Neuronal stem cell (in vitro differentiated cells): ENCODE measurements around the gene PSPN.
A peak's percentile ranks its signal among the peaks of the same experiment; 100 is the strongest.
"Not testable (repeated sequence)": the region's sequence is repeated elsewhere in the genome, so short reads cannot be mapped to it uniquely, and the experiment has no call there.

ENCODE experiments used
- DNase-seq: peaks from one replicate; pipeline ENCODE4 v3.0.0-alpha.2; 2013; ENCODE audit warnings: low spot score
- H2AFZ ChIP-seq: one replicate; pipeline ENCODE4 v1.6.1; 2013; ENCODE audit warnings: mild to moderate bottlenecking, low read length, inconsistent platforms
- H2AK5ac ChIP-seq: 2 replicates; pipeline ENCODE4 v1.6.1; 2013; ENCODE audit warnings: low read depth, mild to moderate bottlenecking, inconsistent platforms, low read length, moderate library complexity, mixed read lengths
- H2BK120ac ChIP-seq: 2 replicates; pipeline ENCODE4 v1.6.1; 2013; ENCODE audit warnings: low read depth, mild to moderate bottlenecking, inconsistent platforms, low read length, moderate library complexity, mixed read lengths
- H2BK12ac ChIP-seq: one replicate; pipeline ENCODE4 v1.6.1; 2013; ENCODE audit warnings: low read length, inconsistent platforms
- H2BK15ac ChIP-seq: 2 replicates; pipeline ENCODE4 v1.6.1; 2013; ENCODE audit warnings: mild to moderate bottlenecking, low read length, inconsistent platforms, mixed read lengths
- H2BK5ac ChIP-seq: one replicate; pipeline ENCODE4 v1.6.1; 2013; ENCODE audit warnings: inconsistent platforms, mild to moderate bottlenecking, low read length, moderate library complexity
- H3K14ac ChIP-seq: one replicate; pipeline ENCODE4 v1.6.1; 2013; ENCODE audit warnings: low read length, inconsistent platforms
- H3K18ac ChIP-seq: 2 replicates; pipeline ENCODE4 v1.6.1; 2013; ENCODE audit warnings: low read length, inconsistent platforms
- H3K23ac ChIP-seq: 2 replicates; pipeline ENCODE4 v1.6.1; 2013; ENCODE audit warnings: low read depth, mild to moderate bottlenecking, mixed read lengths, low read length, inconsistent platforms; ENCODE audit not compliant: poor library complexity
- H3K27ac ChIP-seq: replicated peaks from 3 replicates; pipeline ENCODE4 v1.5.1; 2013; ENCODE audit warnings: low read length, inconsistent platforms
- H3K27me3 ChIP-seq, 3 experiments: 2 replicates each; pipeline ENCODE4 v1.6.1; 2013; ENCODE audit warnings: low read length in 3 of 3, mild to moderate bottlenecking in 2 of 3, inconsistent platforms in 1 of 3, low read depth in 1 of 3, mixed read lengths in 1 of 3, moderate library complexity in 1 of 3; ENCODE audit not compliant: control insufficient read depth in 3 of 3, insufficient read depth in 3 of 3
- H3K36me3 ChIP-seq, 2 donors: replicated peaks in 1 of 2; 2 replicates each; pipeline ENCODE4 v1.6.1; 2013; ENCODE audit warnings: low read length in 2 of 2; ENCODE audit not compliant: control insufficient read depth in 2 of 2, insufficient read depth in 2 of 2
- H3K4ac ChIP-seq: 2 replicates; pipeline ENCODE4 v1.6.1; 2013; ENCODE audit warnings: inconsistent platforms, mild to moderate bottlenecking, low read length, moderate library complexity
- H3K4me1 ChIP-seq, 2 donors: 1 replicate in 1 of 2; 2 replicates in 1 of 2; pipeline ENCODE4 v1.6.1; 2013; ENCODE audit warnings: low read length in 2 of 2, low read depth in 1 of 2; ENCODE audit not compliant: control insufficient read depth in 2 of 2, insufficient read depth in 1 of 2
- H3K4me2 ChIP-seq: one replicate; pipeline ENCODE4 v1.6.1; 2013; ENCODE audit warnings: mild to moderate bottlenecking, low read length, inconsistent platforms; ENCODE audit not compliant: insufficient read depth, poor library complexity, severe bottlenecking
- H3K4me3 ChIP-seq, 2 donors: 2 replicates each; pipeline ENCODE4 v1.5.1; 2013; ENCODE audit warnings: low read length in 2 of 2, mild to moderate bottlenecking in 2 of 2, inconsistent platforms in 1 of 2, moderate library complexity in 1 of 2
- H3K79me1 ChIP-seq: one replicate; pipeline ENCODE4 v1.6.1; 2013; ENCODE audit warnings: low read depth, mild to moderate bottlenecking, inconsistent platforms, low read length, moderate library complexity
- H3K9ac ChIP-seq: one replicate; pipeline ENCODE4 v1.6.1; 2013; ENCODE audit warnings: mild to moderate bottlenecking, low read depth, low read length, inconsistent platforms; ENCODE audit not compliant: poor library complexity
- H3K9me3 ChIP-seq, 2 donors: replicated peaks in 1 of 2; 2 replicates each; pipeline versions ENCODE3 to v1.6.1; 2013; ENCODE audit warnings: low read length in 2 of 2, mild to moderate bottlenecking in 2 of 2, inconsistent platforms in 1 of 2, low read depth in 1 of 2, mixed read lengths in 1 of 2, moderate library complexity in 1 of 2; ENCODE audit not compliant: control insufficient read depth in 2 of 2, insufficient read depth in 1 of 2
- H4K8ac ChIP-seq: one replicate; pipeline ENCODE4 v1.6.1; 2013; ENCODE audit warnings: low read depth, mild to moderate bottlenecking, inconsistent platforms, low read length, moderate library complexity
- H4K91ac ChIP-seq: one replicate; pipeline ENCODE4 v1.6.1; 2013; ENCODE audit warnings: low read length, low read depth, mild to moderate bottlenecking, inconsistent platforms; ENCODE audit not compliant: poor library complexity
- WGBS, 2 donors: extraction: QIAGEN DNeasy Blood & Tissue Kit; methylation state at CpG; one replicate each; pipeline ENCODE4 v1.1.7; 2013; ENCODE audit warnings: missing lambda C conversion rate in 2 of 2, mixed read lengths in 1 of 2; ENCODE audit not compliant: insufficient read length in 2 of 2, insufficient replicate concordance in 1 of 2; ENCODE audit errors: extremely low coverage in 2 of 2; 5-methylcytosine and 5-hydroxymethylcytosine counted together

The PSPN gene

GRCh38 chr19:6358003-6358402, 17.7 kb downstream of the PSPN start:
- H3K36me3 ChIP-seq = peaks cover 0 to under 1% of the 10 kb centered on the region in 2 donors
- H2BK15ac ChIP-seq = no peak overlapping the region
- H4K8ac ChIP-seq = no peak overlapping the region
- H3K9me3 ChIP-seq = no peaks in the 10 kb centered on the region
- H3K27ac ChIP-seq = no peak overlapping the region
- no CpG with 5 or more reads among the region's 9 CpGs for WGBS, 2 donors
- no peak overlapping the region for H3K4me3 ChIP-seq
- H3K9ac ChIP-seq = peak overlapping the region; percentile 67
- H3K4ac ChIP-seq = no peak overlapping the region
- no peak overlapping the region for H2BK5ac ChIP-seq
- peak overlapping the region; percentile 60 for H2AFZ ChIP-seq
- DNase-seq = no peak
- H3K79me1 ChIP-seq = peaks cover 2% of the 10 kb centered on the region
- H4K91ac ChIP-seq = no peak overlapping the region
- H3K27me3 ChIP-seq = no peaks in the 10 kb centered on the region
- H3K4me2 ChIP-seq = no peak overlapping the region
- H3K18ac ChIP-seq = peak overlapping the region; percentile 58
- no peak overlapping the region for H2BK120ac ChIP-seq
- H3K4me1 ChIP-seq = peaks cover 3 to 5% of the 10 kb centered on the region in 2 donors
- H3K14ac ChIP-seq = no peak overlapping the region
- no peak overlapping the region for H2AK5ac ChIP-seq
- no peak overlapping the region for H2BK12ac ChIP-seq
- no peak overlapping the region for H3K23ac ChIP-seq

- no peak overlapping the region for H4K8ac ChIP-seq
- H3K27ac ChIP-seq = no peak overlapping the region
- H2BK120ac ChIP-seq = no peak overlapping the region
- peaks cover 0 to under 1% of the 10 kb centered on the region in 2 donors for H3K9me3 ChIP-seq
- H3K9ac ChIP-seq = no peak overlapping the region
- no peak overlapping the region for H3K4me2 ChIP-seq
- H2AFZ ChIP-seq = no peak overlapping the region
- no peak overlapping the region for H3K23ac ChIP-seq
- no peak overlapping the region for H3K4ac ChIP-seq
- no peaks in the 10 kb centered on the region for H3K27me3 ChIP-seq
- no peaks in the 10 kb centered on the region for H3K36me3 ChIP-seq
- peaks cover under 1 to 2% of the 10 kb centered on the region in 2 donors for H3K4me1 ChIP-seq
- H3K18ac ChIP-seq = no peak overlapping the region
- H2BK15ac ChIP-seq = no peak overlapping the region
- peaks cover 2% of the 10 kb centered on the region for H3K79me1 ChIP-seq
- no peak overlapping the region for H4K91ac ChIP-seq
- H3K14ac ChIP-seq = no peak overlapping the region
- no peak for DNase-seq
- no peak overlapping the region for H2BK5ac ChIP-seq
- H2AK5ac ChIP-seq = no peak overlapping the region
- no peak overlapping the region for H2BK12ac ChIP-seq
- WGBS, 2 donors = no CpG with 5 or more reads among the region's 14 CpGs
- no peak overlapping the region for H3K4me3 ChIP-seq
Measured at GRCh38 chr19:6357174-6357573, 18.6 kb downstream of the PSPN start.

GRCh38 chr19:6355321-6356040, 20.3 kb downstream of the PSPN start:
- not testable (repeated sequence) for H3K79me1 ChIP-seq, H2BK12ac ChIP-seq, H2BK5ac ChIP-seq, H2AFZ ChIP-seq, H3K4me3 ChIP-seq, H3K4me1 ChIP-seq, H4K8ac ChIP-seq, H4K91ac ChIP-seq, H2BK120ac ChIP-seq, H3K9me3 ChIP-seq, H3K14ac ChIP-seq, H3K27me3 ChIP-seq, H2BK15ac ChIP-seq, H3K4ac ChIP-seq, H3K18ac ChIP-seq, H3K9ac ChIP-seq, H3K36me3 ChIP-seq, H3K4me2 ChIP-seq, H2AK5ac ChIP-seq, DNase-seq, H3K23ac ChIP-seq, H3K27ac ChIP-seq
- WGBS, 2 donors = no CpG with 5 or more reads among the region's 46 CpGs

GRCh38 chr19:6354098-6354674, 21.5 kb downstream of the PSPN start:
- H3K27me3 ChIP-seq = no peaks in the 10 kb centered on the region
- no peak overlapping the region for H4K8ac ChIP-seq
- no peak overlapping the region for H2BK120ac ChIP-seq
- H3K18ac ChIP-seq = no peak overlapping the region
- H3K4me3 ChIP-seq = no peak overlapping the region
- no peaks in the 10 kb centered on the region for H3K4me1 ChIP-seq
- H2BK12ac ChIP-seq = no peak overlapping the region
- H2AFZ ChIP-seq = no peak overlapping the region
- peaks cover 0 to 3% of the 10 kb centered on the region in 2 donors for H3K9me3 ChIP-seq
- H3K23ac ChIP-seq = no peak overlapping the region
- H4K91ac ChIP-seq = no peak overlapping the region
- WGBS, 2 donors = no CpG with 5 or more reads among the region's 4 CpGs
- no peak overlapping the region for H3K4ac ChIP-seq
- no peak overlapping the region for H3K4me2 ChIP-seq
- no peak overlapping the region for H3K14ac ChIP-seq
- no peak for DNase-seq
- H3K9ac ChIP-seq = no peak overlapping the region
- no peak overlapping the region for H3K27ac ChIP-seq
- H2BK5ac ChIP-seq = no peak overlapping the region
- no peak overlapping the region for H2AK5ac ChIP-seq
- H2BK15ac ChIP-seq = no peak overlapping the region
- H3K79me1 ChIP-seq = no peaks in the 10 kb centered on the region
- no peaks in the 10 kb centered on the region for H3K36me3 ChIP-seq
